GM19043 (cell line): ENCODE data around the gene DNAJA1.
A peak's percentile ranks its signal among the peaks of the same experiment; 100 is the strongest.

Experiments used
- ATAC-seq: cut with Tn5 transposase; IDR thresholded peaks from one replicate; pipeline ENCODE4 v1.9.1; 2021; ENCODE audit warnings: low read depth; ENCODE audit not compliant: unreplicated experiment

DNAJA1 gene

GRCh38 chr9:33025572-33026342 lies 684 bp downstream of the DNAJA1 start:
- ATAC-seq: peak; percentile 37

- no peak for ATAC-seq
Measured at GRCh38 chr9:33029231-33029786, 4.2 kb downstream of the DNAJA1 start.

- ATAC-seq: no peak
Measured at GRCh38 chr9:33030285-33030684, 5.2 kb downstream of the DNAJA1 start.

- ATAC-seq: no peak
Measured at GRCh38 chr9:33032292-33032691, 7.2 kb downstream of the DNAJA1 start.

GRCh38 chr9:33032865-33033264 lies 7.8 kb downstream of the DNAJA1 start:
- ATAC-seq: no peak

- ATAC-seq: no peak
Measured at GRCh38 chr9:33040792-33041431, 15.8 kb downstream of the DNAJA1 start.

GRCh38 chr9:33041432-33042188 lies 16.5 kb downstream of the DNAJA1 start:
- no peak for ATAC-seq

GRCh38 chr9:33042473-33042872 lies 17.4 kb downstream of the DNAJA1 start:
- no peak for ATAC-seq

- no peak for ATAC-seq
Measured at GRCh38 chr9:33043671-33044070, 18.6 kb downstream of the DNAJA1 start.

GRCh38 chr9:33044162-33044673 lies 19.1 kb downstream of the DNAJA1 start:
- peak; percentile 80 for ATAC-seq

GRCh38 chr9:33044677-33045282 lies 19.7 kb downstream of the DNAJA1 start:
- ATAC-seq: no peak

- ATAC-seq: no peak
Measured at GRCh38 chr9:33046061-33046460, 21.0 kb downstream of the DNAJA1 start.

- ATAC-seq: no peak
Measured at GRCh38 chr9:33048054-33048465, 23.0 kb downstream of the DNAJA1 start.

GRCh38 chr9:33049680-33050361 lies 24.7 kb downstream of the DNAJA1 start:
- peak; percentile 82 for ATAC-seq

GRCh38 chr9:33051144-33051543 lies 26.1 kb downstream of the DNAJA1 start:
- ATAC-seq: no peak

- peak; percentile 84 for ATAC-seq
Measured at GRCh38 chr9:33065157-33066076, 40.3 kb downstream of the DNAJA1 start.

GRCh38 chr9:33068991-33069390 lies 43.9 kb downstream of the DNAJA1 start:
- ATAC-seq: no peak

- ATAC-seq: peak; percentile 99
Measured at GRCh38 chr9:33076046-33077004, 51.3 kb downstream of the DNAJA1 start, which contains the start of gene SMU1. Gene SMU1 (minus strand): TSS chr9:33076674. CDS start chr9:33076608, 66 bp downstream.
